K562 (cell line): ENCODE data around the gene HAUS7. TPM values are rescaled to one million over a fixed set of nuclear protein-coding genes. Genes with fewer than 3 reads are reported as not detected.

ENCODE experiments used
- ATAC-seq: fragments of 200-7000 bp; cut with Tn5 transposase; 3 replicates; pipeline ENCODE4 v1.9.1; 2020; ENCODE audit warnings: moderate library complexity
- BruUV-seq: library from RNA; stranded (reverse); fragments of 400-500 nt; replicated peaks from 2 replicates; lab custom pipeline; 2021; lab: Mats Ljungman, UMichigan
- CTCF ChIA-PET: fragments of 300-600 bp; formaldehyde crosslinking; extraction: SDS; loops from one replicate; lab custom pipeline; 2021; ENCODE audit warnings: low intra/inter-chr PET ratio; lab: Yijun Ruan, JAX
- POLR2A ChIA-PET: fragments of 300-600, 350-650 bp; sonication (Branson Sonifier 250); formaldehyde crosslinking; extraction: SDS; loops from one replicate; lab custom pipeline; 2021; ENCODE audit warnings: antibody characterized with exemption, inconsistent platforms; lab: Yijun Ruan, JAX
- DNase-seq, 4 experiments: peaks; one replicate each; pipeline versions ENCODE4 v3.0.0 to v3.0.0-alpha.2; 2011 to 2018; ENCODE audit warnings: low spot score in 3 of 4, mixed read lengths in 3 of 4; ENCODE audit errors: extremely low read depth in 1 of 4
- FAIRE-seq: peaks from 2 replicates; lab custom pipeline; 2011; peaks lifted over from hg19 to GRCh38; lab: Jason Lieb, UNC
- H2AFZ ChIP-seq: 2 replicates; pipeline ENCODE4 v1.6.0; 2011; ENCODE audit warnings: low read depth, low read length, control low read depth, inconsistent platforms
- H3K27ac ChIP-seq: fragments of 200-600 bp; 3 replicates; pipeline ENCODE4 v1.8.0; 2011; ENCODE audit warnings: low read depth, mild to moderate bottlenecking, control low read depth, inconsistent platforms, low read length, moderate library complexity, mixed read lengths; ENCODE audit errors: extremely low read depth
- H3K27me3 ChIP-seq, 2 experiments: fragments of 300-600 bp in 1 of 2; 2 replicates in 1 of 2; 3 replicates in 1 of 2; pipeline versions ENCODE4 v1.6.0 to v1.8.0; 2011; ENCODE audit warnings: inconsistent platforms in 2 of 2, low read length in 2 of 2, mild to moderate bottlenecking in 1 of 2, mixed read lengths in 1 of 2, moderate library complexity in 1 of 2; ENCODE audit not compliant: control insufficient read depth in 2 of 2, insufficient read depth in 2 of 2
- H3K36me3 ChIP-seq: fragments of 300-600 bp; 3 replicates; pipeline ENCODE4 v1.8.0; 2011; ENCODE audit warnings: mild to moderate bottlenecking, low read length, inconsistent platforms; ENCODE audit not compliant: control insufficient read depth, insufficient read depth
- H3K4me1 ChIP-seq, 2 experiments: fragments of 200-600 bp in 1 of 2; replicated peaks in 1 of 2; 2 replicates in 1 of 2; 3 replicates in 1 of 2; pipeline versions ENCODE4 v1.5.1 to v1.8.0; 2011; ENCODE audit warnings: inconsistent platforms in 2 of 2, low read length in 2 of 2, mild to moderate bottlenecking in 1 of 2, mixed read lengths in 1 of 2, moderate library complexity in 1 of 2; ENCODE audit not compliant: control insufficient read depth in 2 of 2, insufficient read depth in 2 of 2
- H3K4me2 ChIP-seq: 2 replicates; pipeline ENCODE4 v1.6.1; 2011; ENCODE audit warnings: low read length, control low read depth, inconsistent platforms, mixed read lengths; ENCODE audit not compliant: insufficient read depth
- H3K4me3 ChIP-seq: fragments of 200-600 bp; sonication (generic), shearing (Covaris generic); 2 replicates; pipeline ENCODE4 v1.5.1; 2016; ENCODE audit warnings: control low read depth, inconsistent platforms
- H3K79me2 ChIP-seq: fragments of 200-600 bp; 3 replicates; pipeline ENCODE4 v1.8.0; 2011; ENCODE audit warnings: low read length, inconsistent platforms; ENCODE audit not compliant: control insufficient read depth, insufficient read depth
- H3K9ac ChIP-seq, 2 experiments: 2 replicates each; pipeline versions ENCODE4 v1.6.0 to v1.6.1; 2011; ENCODE audit warnings: low read depth in 2 of 2, low read length in 2 of 2, control low read depth in 1 of 2, inconsistent platforms in 1 of 2, mild to moderate bottlenecking in 1 of 2, mixed read lengths in 1 of 2; ENCODE audit not compliant: insufficient read depth in 1 of 2
- H3K9me1 ChIP-seq: one replicate; pipeline ENCODE4 v1.6.0; 2011; ENCODE audit warnings: inconsistent platforms, mild to moderate bottlenecking, low read length, moderate library complexity; ENCODE audit not compliant: control insufficient read depth, insufficient read depth
- H3K9me3 ChIP-seq: replicated peaks from 2 replicates; pipeline ENCODE4 v1.5.1; 2011; ENCODE audit warnings: low read depth, low read length, inconsistent platforms; ENCODE audit not compliant: control insufficient read depth, insufficient read depth
- H4K20me1 ChIP-seq: replicated peaks from 2 replicates; pipeline ENCODE4 v1.6.1; 2011; ENCODE audit warnings: low read length, inconsistent platforms, mixed read lengths; ENCODE audit not compliant: control insufficient read depth, insufficient read depth
- CHD2 ChIP-seq: IDR thresholded peaks from 2 replicates; pipeline ENCODE4 v1.6.1; 2011; ENCODE audit warnings: low read depth, low read length
- ETS2 ChIP-seq: IDR thresholded peaks from 2 replicates; pipeline ENCODE4 v1.6.1; 2016; ENCODE audit warnings: borderline replicate concordance, missing genetic modification characterization, mild to moderate bottlenecking, moderate library complexity, missing compliant biosample characterization; ENCODE audit not compliant: poor library complexity, severe bottlenecking
- FIP1L1 ChIP-seq: fragments of 200-400 bp; formaldehyde crosslinking; IDR thresholded peaks from 2 replicates; pipeline ENCODE4 v1.6.1; 2018; ENCODE audit warnings: mild to moderate bottlenecking, low read depth, low read length; ENCODE audit not compliant: poor library complexity, severe bottlenecking
- HMGN3 ChIP-seq: IDR thresholded peaks from 2 replicates; pipeline ENCODE4 v1.6.1; 2011; ENCODE audit warnings: borderline replicate concordance, low read depth, mild to moderate bottlenecking, mixed read lengths, low read length; ENCODE audit not compliant: insufficient read length; ENCODE audit errors: extremely low read depth
- ILK ChIP-seq: fragments of 450-650 bp; IDR thresholded peaks from 2 replicates; pipeline ENCODE4 v1.6.1; 2016; ENCODE audit warnings: missing genetic modification characterization, low read depth, mild to moderate bottlenecking, missing compliant biosample characterization, moderate library complexity, borderline replicate concordance
- KDM5B ChIP-seq: fragments of 200-600 bp; sonication (generic); IDR thresholded peaks from 2 replicates; pipeline ENCODE4 v1.6.1; 2012; ENCODE audit warnings: low read depth, mild to moderate bottlenecking, moderate library complexity, low read length, control low read depth, inconsistent platforms; ENCODE audit not compliant: insufficient replicate concordance
- PATZ1 ChIP-seq: fragments of 250-450 bp; sonication (Bioruptor Pico); IDR thresholded peaks from 2 replicates; pipeline ENCODE4 v1.5.0; 2020; ENCODE audit warnings: mild to moderate bottlenecking, borderline replicate concordance
- PBX2 ChIP-seq, 2 experiments: IDR thresholded peaks in 1 of 2; conservative IDR thresholded peaks in 1 of 2; 2 replicates each; pipeline ENCODE4 v1.6.1; 2016; ENCODE audit warnings: low read depth in 2 of 2, mild to moderate bottlenecking in 1 of 2, missing compliant biosample characterization in 1 of 2, missing genetic modification characterization in 1 of 2, moderate library complexity in 1 of 2
- PML ChIP-seq: IDR thresholded peaks from 2 replicates; pipeline ENCODE4 v1.6.1; 2012; ENCODE audit warnings: low read length, inconsistent platforms
- RBFOX2 ChIP-seq: fragments of 200-400 bp; formaldehyde crosslinking; IDR thresholded peaks from 2 replicates; pipeline ENCODE4 v1.6.1; 2017; ENCODE audit warnings: low read depth, mild to moderate bottlenecking, low read length, moderate library complexity
- RBM14 ChIP-seq: fragments of 200-400 bp; formaldehyde crosslinking; IDR thresholded peaks from 2 replicates; pipeline ENCODE4 v1.6.1; 2018; ENCODE audit warnings: low read depth, mild to moderate bottlenecking, low read length, moderate library complexity, borderline replicate concordance; ENCODE audit not compliant: insufficient read depth
- SREBF2 ChIP-seq: sonication (generic); formaldehyde crosslinking; IDR thresholded peaks from 2 replicates; pipeline ENCODE4 v1.4.0; 2020; ENCODE audit warnings: mild to moderate bottlenecking, missing genetic modification reagents
- U2AF1 ChIP-seq: fragments of 200-400 bp; formaldehyde crosslinking; optimal IDR thresholded peaks from 2 replicates; pipeline ENCODE3; 2017; ENCODE audit warnings: mild to moderate bottlenecking, low read depth, low read length, moderate library complexity
- ZBTB43 ChIP-seq: sonication (generic); formaldehyde crosslinking; IDR thresholded peaks from 2 replicates; pipeline ENCODE4 v1.8.0; 2023; ENCODE audit warnings: mild to moderate bottlenecking, missing genetic modification reagents
- ZNF41 ChIP-seq: fragments of 250-450 bp; sonication (Bioruptor Pico); conservative IDR thresholded peaks from 2 replicates; pipeline ENCODE4 v1.4.0; 2020; ENCODE audit warnings: mild to moderate bottlenecking
- ZSCAN29 ChIP-seq: fragments of 450-650 bp; IDR thresholded peaks from 2 replicates; pipeline ENCODE4 v1.6.1; 2017
- WGBS: fragments of 100-300 bp; shearing (Covaris generic); methylation state at CpG from one replicate; pipeline ENCODE4 v1.1.6; 2016; ENCODE audit warnings: low coverage, mixed read lengths; ENCODE audit not compliant: insufficient coverage; ENCODE audit errors: missing lambda C conversion rate; 5-methylcytosine and 5-hydroxymethylcytosine counted together
- in situ Hi-C: fragments of 300-500 bp; cut with MboI; formaldehyde crosslinking; loops from 4 replicates; pipeline ENCODE4 v1.15.0; 2018; ENCODE audit warnings: inconsistent platforms, mixed read lengths
- intact Hi-C: fragments of 100-400 bp; cut with micrococcal nuclease; formaldehyde crosslinking; loops from 2 replicates; pipeline ENCODE4 v1.14.2; 2022
- polyA plus RNA-seq, 8 experiments: library from polyadenylated mRNA; depleted of rRNA in 4 of 8; stranded (reverse) in 5 of 8; unstranded in 3 of 8; fragments of >200 nt; fragmentation: Nextera tagmentation in 2 of 8; fragmentation: Illumina TruSeq in 1 of 8; extraction: Ambion mirVana in 2 of 8; extraction: Trizol in 1 of 8; gene quantifications; 2 replicates each; pipeline versions ENCODE4 v1.2.1 to v1.2.3, GENCODE V29; 2011 to 2014; ENCODE audit warnings: inconsistent platforms in 1 of 8, missing spikeins in 1 of 8
- total RNA-seq, 7 experiments: library from RNA; depleted of rRNA in 6 of 7; stranded (reverse); fragments of >200 nt in 6 of 7; fragmentation: Illumina TruSeq in 2 of 7; extraction: Trizol in 2 of 7; gene quantifications; 2 replicates each; pipeline versions ENCODE4 v1.2.1 to v1.2.3, GENCODE V29; 2011 to 2021; ENCODE audit warnings: low replicate concordance in 1 of 7

The HAUS7 gene
- total and polyA plus RNA-seq, 9 of the 15 experiments (the other 6 are each of a cell fraction or from before 2014, with no cell fraction given), result 10.0 to 94.9 (median 48.8) TPM

- no peak overlapping the region; a peak in 1 of 4 replicates for H3K9ac ChIP-seq
- no peak overlapping the region for H3K4me2 ChIP-seq
- no peaks in the 10 kb centered on the region for H3K79me2 ChIP-seq
- FAIRE-seq (no peak), DNase-seq (no peak), ATAC-seq (no peak)
- in situ Hi-C loops (no loop called here), intact Hi-C loops (no loop called here)
- peaks cover 0 to 42% of the 10 kb centered on the region in 2 experiments; a peak in 2 of 5 replicates for H3K4me1 ChIP-seq
- no TSS peak for BruUV-seq
- H3K27ac ChIP-seq, result no peak overlapping the region
- ChIA-PET CTCF (no interaction called here), POLR2A (no interaction called here)
- H3K9me3 ChIP-seq, result no peaks in the 10 kb centered on the region
- H3K36me3 ChIP-seq, result no peaks in the 10 kb centered on the region
- no peak overlapping the region for H3K4me3 ChIP-seq
- H4K20me1 ChIP-seq, result no peaks in the 10 kb centered on the region
- WGBS, result 12% methylated on average over 3 of the region's 10 CpGs
- peaks cover 2 to 33% of the 10 kb centered on the region in 2 experiments; a peak in 4 of 5 replicates for H3K27me3 ChIP-seq
- H2AFZ ChIP-seq, result no peak overlapping the region
- H3K9me1 ChIP-seq, result no peaks in the 10 kb centered on the region
- TF ChIP-seq SREBF2 (no peak), CHD2 (no peak), ZBTB43 (CRISPR knock-in tag) (no peak), ILK (tag) (no peak), U2AF1 (no peak), PML (no peak), KDM5B (no peak), RBM14 (no peak), ZSCAN29 (no peak), HMGN3 (no peak), PBX2 (CRISPR knock-in tag; IDR thresholded peaks at IDR 0.05; ENCODE audit: low read depth) (no peak), PBX2 (tag; conservative IDR thresholded peaks at IDR 0.05; ENCODE audit: low read depth) (no peak), PATZ1 (CRISPR knock-in tag) (no peak), FIP1L1 (no peak), RBFOX2 (no peak), ETS2 (tag) (no peak), ZNF41 (CRISPR knock-in tag) (no peak)
Measured at GRCh38 chrX:153491351-153491914, 21.1 kb upstream of the HAUS7 start.
